Measurements from ENCODE around the gene FHIT. TPM values are rescaled to one million over a fixed set of nuclear protein-coding genes. Genes with fewer than 3 reads are reported as not detected.

FHIT gene
- total RNA-seq, 4 donors from 2014 or later: 5.0 to 15.3 (median 8.3) TPM

GRCh38 chr3:60167186-60167585 is 1084.1 kb downstream of the FHIT start:
- intact Hi-C loops (cut with DNase I; ENCODE audit: low total_unique reads): no loop called here
- DNase-seq (ENCODE audit: low spot score in 2 of 2): no peak
- no peak for TF ChIP-seq POLR2A (IDR thresholded peaks at IDR 0.05)
- TF ChIP-seq CTCF (IDR thresholded peaks at IDR 0.05): no peak
- H3K4me3 ChIP-seq (ENCODE audit: low read depth, poor library complexity, severe bottlenecking): no peak overlapping the region

- no peak for DNase-seq (ENCODE audit: low spot score in 2 of 2)
- 67 to 71% methylated on average over 11 of the region's 11 CpGs for WGBS, 2 donors
- TF ChIP-seq CTCF (IDR thresholded peaks at IDR 0.05) (no peak), POLR2A (IDR thresholded peaks at IDR 0.05) (no peak)
- H3K4me3 ChIP-seq (ENCODE audit: low read depth, poor library complexity, severe bottlenecking): no peak overlapping the region
- intact Hi-C loops (cut with DNase I; ENCODE audit: low total_unique reads): no loop called here
Observed at GRCh38 chr3:60160822-60161748, 1090.2 kb downstream of the FHIT start.

- TF ChIP-seq CTCF (IDR thresholded peaks at IDR 0.05) (no peak), POLR2A (IDR thresholded peaks at IDR 0.05) (no peak)
- intact Hi-C loops (cut with DNase I; ENCODE audit: low total_unique reads): no loop called here
- H3K4me3 ChIP-seq (ENCODE audit: low read depth, poor library complexity, severe bottlenecking): no peak overlapping the region
- 77 to 84% methylated on average over 4 of the region's 4 CpGs for WGBS, 2 donors
- no peak for DNase-seq (ENCODE audit: low spot score in 2 of 2)
Observed at GRCh38 chr3:60160111-60160821, 1091.0 kb downstream of the FHIT start.

- H3K4me3 ChIP-seq (ENCODE audit: low read depth, poor library complexity, severe bottlenecking): no peak overlapping the region
- 92 to 94% methylated on average over 2 of the region's 2 CpGs for WGBS, 2 donors
- TF ChIP-seq POLR2A (IDR thresholded peaks at IDR 0.05) (no peak), CTCF (IDR thresholded peaks at IDR 0.05) (no peak)
- intact Hi-C loops (cut with DNase I; ENCODE audit: low total_unique reads): no loop called here
- no peak for DNase-seq (ENCODE audit: low spot score in 2 of 2)
Observed at GRCh38 chr3:60158035-60158434, 1093.2 kb downstream of the FHIT start.

GRCh38 chr3:60154011-60154410 is 1097.2 kb downstream of the FHIT start:
- DNase-seq (ENCODE audit: low spot score in 2 of 2): no peak
- no peak overlapping the region for H3K4me3 ChIP-seq (ENCODE audit: low read depth, poor library complexity, severe bottlenecking)
- TF ChIP-seq POLR2A (IDR thresholded peaks at IDR 0.05) (no peak), CTCF (IDR thresholded peaks at IDR 0.05) (no peak)
- WGBS, 2 donors: 91 to 92% methylated on average over 4 of the region's 4 CpGs
- intact Hi-C loops (cut with DNase I; ENCODE audit: low total_unique reads): no loop called here
